ENCODE data around the gene CANX. TPM values are rescaled to one million over a fixed set of nuclear protein-coding genes. Genes with fewer than 3 reads are reported as not detected.

The CANX gene
- total RNA-seq, 1 donor from 2014 or later, result 318 TPM

GRCh38 chr5:179777456-179777855 is 78.7 kb downstream of the CANX start:
- no peak for TF ChIP-seq CTCF (IDR thresholded peaks at IDR 0.05)
- POLR2A ChIA-PET, result no interaction called here

GRCh38 chr5:179777909-179778308 is 79.1 kb downstream of the CANX start:
- Mint-ChIP-seq H3K4me3 (no peak overlapping the region), H3K27ac (no peak overlapping the region), H3K36me3 (ENCODE audit: low read depth) (peaks cover 68% of the 10 kb centered on the region), H3K9me3 (no peaks in the 10 kb centered on the region), H3K27me3 (no peaks in the 10 kb centered on the region), H3K4me1 (no peaks in the 10 kb centered on the region)
- ChIA-PET POLR2A (no interaction called here), CTCF (no interaction called here)
- no peak for DNase-seq
- TF ChIP-seq CTCF (IDR thresholded peaks at IDR 0.05), result no peak
- ATAC-seq (ENCODE audit: low read depth), result no peak
- intact Hi-C loops (cut with micrococcal nuclease), result no loop called here

More at GRCh38 chr5:179777456-179777855, 78.7 kb downstream of the CANX start:
- ATAC-seq (ENCODE audit: low read depth) (no peak), DNase-seq (no peak)
- Mint-ChIP-seq H3K4me3 (no peak overlapping the region), H3K4me1 (no peaks in the 10 kb centered on the region), H3K27ac (no peak overlapping the region), H3K27me3 (no peaks in the 10 kb centered on the region), H3K36me3 (ENCODE audit: low read depth) (peaks cover 72% of the 10 kb centered on the region), H3K9me3 (no peaks in the 10 kb centered on the region)
- intact Hi-C loops (cut with micrococcal nuclease), result no loop called here
- CTCF ChIA-PET, result interaction anchor here (0.5 to 1.3 kb wide), 2 partner anchors 19 to 154 kb away, joined by 3 read pairs; no protein-coding TSS in a partner anchor

- TF ChIP-seq CTCF (IDR thresholded peaks at IDR 0.05), result no peak
- no peak overlapping the region for H3K27ac Mint-ChIP-seq
- intact Hi-C loops (cut with micrococcal nuclease), result no loop called here
- H3K4me1 Mint-ChIP-seq, result no peaks in the 10 kb centered on the region
- no peaks in the 10 kb centered on the region for H3K9me3 Mint-ChIP-seq
- H3K36me3 Mint-ChIP-seq (ENCODE audit: low read depth), result peaks cover 61% of the 10 kb centered on the region
- no peak for ATAC-seq (ENCODE audit: low read depth)
- no peak overlapping the region for H3K4me3 Mint-ChIP-seq
- no peaks in the 10 kb centered on the region for H3K27me3 Mint-ChIP-seq
- ChIA-PET POLR2A (no interaction called here), CTCF (no interaction called here)
- no peak for DNase-seq
Measured at GRCh38 chr5:179778591-179778990, 79.8 kb downstream of the CANX start.

- no peak for TF ChIP-seq CTCF (IDR thresholded peaks at IDR 0.05)
- CTCF ChIA-PET, result no interaction called here
- ATAC-seq (ENCODE audit: low read depth), result no peak
- Mint-ChIP-seq H3K9me3 (no peaks in the 10 kb centered on the region), H3K27ac (no peak overlapping the region), H3K4me1 (no peaks in the 10 kb centered on the region), H3K4me3 (no peak overlapping the region), H3K36me3 (ENCODE audit: low read depth) (peaks cover 50% of the 10 kb centered on the region), H3K27me3 (no peaks in the 10 kb centered on the region)
- DNase-seq, result no peak
- POLR2A ChIA-PET, result no interaction called here
- intact Hi-C loops (cut with micrococcal nuclease), result no loop called here
Measured at GRCh38 chr5:179779826-179780225, 81.1 kb downstream of the CANX start.

GRCh38 chr5:179780362-179780761 is 81.6 kb downstream of the CANX start:
- no peak for TF ChIP-seq CTCF (IDR thresholded peaks at IDR 0.05)
- DNase-seq (no peak), ATAC-seq (ENCODE audit: low read depth) (no peak)
- Mint-ChIP-seq H3K36me3 (ENCODE audit: low read depth) (peaks cover 46% of the 10 kb centered on the region), H3K27ac (no peak overlapping the region), H3K27me3 (no peaks in the 10 kb centered on the region), H3K9me3 (no peaks in the 10 kb centered on the region), H3K4me1 (no peaks in the 10 kb centered on the region), H3K4me3 (no peak overlapping the region)
- intact Hi-C loops (cut with micrococcal nuclease), result no loop called here
- ChIA-PET CTCF (no interaction called here), POLR2A (no interaction called here)

Other genes with a start within 250 kb of the CANX start
- 83.0 and 95.8 TPM in 2 replicates for gene RUFY1, start 148.4 kb upstream of the CANX start, total RNA-seq
- 1,061 and 1,210 TPM in 2 replicates for gene HNRNPH1, start 75.3 kb upstream of the CANX start, total RNA-seq
- gene CBY3, start 17.9 kb upstream of the CANX start, total RNA-seq, result not detected in 2 replicates
- gene MAML1, start 33.9 kb downstream of the CANX start, total RNA-seq, result 33.6 and 38.8 TPM in 2 replicates
- 2.6 and 2.7 TPM in 2 replicates for gene LTC4S, start 95.0 kb downstream of the CANX start, total RNA-seq
- 73.6 and 85.3 TPM in 2 replicates for gene MGAT4B, start 107.9 kb downstream of the CANX start, total RNA-seq
- gene SQSTM1, start 121.9 kb downstream of the CANX start, total RNA-seq, result 243 and 252 TPM in 2 replicates
- gene MRNIP, start 159.8 kb downstream of the CANX start, total RNA-seq, result 54.6 and 70.0 TPM in 2 replicates
- 111 and 117 TPM in 2 replicates for gene TBC1D9B, start 208.9 kb downstream of the CANX start, total RNA-seq

Data from activated B cell treated with CpG ODN at 0.5 μM for 24 hours (primary cell).